Mesenteric fat pad (tissue), 1 donor: ENCODE data around the gene MEF2C. TPM values are rescaled to one million over a fixed set of nuclear protein-coding genes. Genes with fewer than 3 reads are reported as not detected.

ENCODE experiments used
- DNase-seq: peaks from one replicate; pipeline ENCODE4 v3.0.0-alpha.2; 2020; ENCODE audit warnings: low spot score
- total RNA-seq: library from RNA; stranded (reverse); fragmentation: NEBNext Ultra II Directional; extraction: Animal tissue kit (Norgen Biotek cat#: 25700); gene quantifications from one replicate; pipeline ENCODE4 v1.2.1, GENCODE V29; 2021
- donor health status: DM: yes; HTN: yes; CAD: no.

MEF2C gene
- total RNA-seq, 1 donor from 2014 or later = 62.2 TPM

- DNase-seq = no peak
Measured at GRCh38 chr5:88677943-88678769, 204.8 kb downstream of the MEF2C start.

- DNase-seq = no peak
Measured at GRCh38 chr5:88677376-88677895, 205.5 kb downstream of the MEF2C start.

DNA sequence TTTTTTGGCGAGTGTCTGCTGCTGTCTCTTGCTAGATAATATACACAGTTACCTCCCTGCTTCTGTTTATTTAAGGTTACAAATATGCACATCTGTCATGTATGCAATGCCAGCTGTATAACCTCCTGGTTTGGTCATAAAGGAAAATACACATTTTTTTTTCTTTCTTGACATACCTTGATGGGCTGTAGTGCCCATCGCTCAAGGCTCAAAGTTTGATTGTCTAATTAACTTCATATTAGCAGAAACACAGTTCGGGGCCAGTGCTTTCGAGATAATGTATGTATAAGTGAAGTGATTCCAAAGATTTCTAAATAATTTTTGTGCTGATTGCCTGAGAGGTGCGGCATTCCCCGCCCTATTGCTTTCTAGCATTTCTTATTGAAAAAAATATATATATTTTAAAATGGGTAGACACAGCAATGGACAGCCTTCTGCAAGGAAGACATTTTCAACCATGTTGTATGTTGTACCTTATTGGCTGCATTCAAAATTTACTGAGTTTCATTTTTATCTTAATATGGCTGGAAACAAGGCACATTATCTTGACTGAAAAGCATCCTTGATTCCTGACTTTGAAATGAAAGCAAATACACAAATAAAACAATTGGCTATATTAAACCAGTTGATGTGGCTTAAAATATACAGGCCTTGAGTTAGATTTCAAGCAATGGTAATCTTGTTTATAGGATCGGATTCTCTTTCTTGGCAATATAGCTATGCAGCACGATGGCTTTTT is 206.2 kb downstream of the MEF2C start:
- DNase-seq = no peak

DNA sequence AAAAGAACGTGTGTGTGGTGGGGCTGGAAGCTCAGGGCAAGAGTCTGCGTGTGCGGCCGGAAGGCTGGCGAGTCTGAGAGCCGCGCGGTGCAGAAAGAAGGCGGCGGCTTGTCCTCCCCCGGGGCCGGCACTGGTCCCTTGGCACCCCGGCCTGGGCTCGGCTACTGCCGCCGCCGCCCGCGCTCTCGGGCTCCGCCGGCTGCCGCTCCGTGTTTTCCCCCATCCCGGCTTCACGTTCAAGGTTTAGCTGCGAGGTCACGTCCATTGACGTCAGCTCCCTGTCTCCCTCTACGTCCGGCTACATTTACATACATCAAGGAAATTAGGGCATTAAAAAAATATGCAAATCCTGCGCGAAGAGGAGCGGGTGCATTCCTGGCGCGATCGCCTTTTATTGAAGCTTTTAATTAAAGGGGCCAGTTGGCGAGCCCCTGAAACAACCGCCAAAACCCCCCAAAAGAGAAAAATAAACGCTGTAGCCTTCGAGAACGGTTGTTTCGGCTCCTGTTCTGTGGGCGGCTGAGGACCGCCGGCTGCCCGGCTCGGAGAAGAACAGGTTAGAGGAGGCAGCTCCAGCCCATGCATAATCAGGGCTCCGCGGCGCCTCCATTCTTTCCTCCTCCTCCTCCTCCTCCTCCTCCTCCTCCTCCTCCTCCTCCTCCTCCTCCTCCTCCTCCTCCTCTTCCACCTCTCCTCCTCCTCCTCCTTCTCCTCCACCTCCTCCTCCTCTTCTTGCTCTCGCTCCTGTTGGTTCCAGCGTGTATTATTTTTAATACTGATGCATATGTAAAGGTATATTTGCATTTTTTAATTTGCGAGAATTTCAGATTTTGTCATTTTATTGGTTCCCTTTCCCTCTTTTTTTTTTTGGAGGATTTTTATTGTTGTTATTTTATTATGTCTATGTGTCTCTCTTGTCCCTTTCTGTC is 207.0 kb downstream of the MEF2C start:
- DNase-seq = peak; percentile 90

DNA sequence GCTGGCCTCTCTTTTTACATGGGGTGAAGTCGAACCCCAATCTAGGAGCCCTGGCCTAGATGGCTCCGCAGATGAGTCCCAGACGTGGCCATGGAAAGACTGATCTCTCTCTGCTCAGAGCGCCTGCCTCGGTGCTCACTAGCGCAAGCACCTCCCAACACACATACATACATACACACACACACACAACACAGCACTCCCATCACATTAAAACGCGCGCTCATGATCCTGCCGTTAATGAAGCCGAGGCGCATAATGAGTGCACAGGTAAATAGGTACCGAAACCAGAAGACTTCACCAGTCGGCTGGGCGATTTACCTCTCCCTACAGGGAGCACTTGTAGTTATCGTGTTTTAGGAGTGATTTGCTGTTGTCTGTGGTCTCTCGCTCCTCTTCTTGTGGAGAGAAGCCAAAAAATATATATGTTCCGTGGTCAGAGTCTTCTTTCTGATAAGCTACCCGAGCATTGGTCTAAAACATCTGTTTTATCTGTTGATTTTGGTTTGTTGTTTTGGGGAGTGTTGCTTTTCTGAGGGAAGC is 207.7 kb downstream of the MEF2C start:
- no peak for DNase-seq

DNA sequence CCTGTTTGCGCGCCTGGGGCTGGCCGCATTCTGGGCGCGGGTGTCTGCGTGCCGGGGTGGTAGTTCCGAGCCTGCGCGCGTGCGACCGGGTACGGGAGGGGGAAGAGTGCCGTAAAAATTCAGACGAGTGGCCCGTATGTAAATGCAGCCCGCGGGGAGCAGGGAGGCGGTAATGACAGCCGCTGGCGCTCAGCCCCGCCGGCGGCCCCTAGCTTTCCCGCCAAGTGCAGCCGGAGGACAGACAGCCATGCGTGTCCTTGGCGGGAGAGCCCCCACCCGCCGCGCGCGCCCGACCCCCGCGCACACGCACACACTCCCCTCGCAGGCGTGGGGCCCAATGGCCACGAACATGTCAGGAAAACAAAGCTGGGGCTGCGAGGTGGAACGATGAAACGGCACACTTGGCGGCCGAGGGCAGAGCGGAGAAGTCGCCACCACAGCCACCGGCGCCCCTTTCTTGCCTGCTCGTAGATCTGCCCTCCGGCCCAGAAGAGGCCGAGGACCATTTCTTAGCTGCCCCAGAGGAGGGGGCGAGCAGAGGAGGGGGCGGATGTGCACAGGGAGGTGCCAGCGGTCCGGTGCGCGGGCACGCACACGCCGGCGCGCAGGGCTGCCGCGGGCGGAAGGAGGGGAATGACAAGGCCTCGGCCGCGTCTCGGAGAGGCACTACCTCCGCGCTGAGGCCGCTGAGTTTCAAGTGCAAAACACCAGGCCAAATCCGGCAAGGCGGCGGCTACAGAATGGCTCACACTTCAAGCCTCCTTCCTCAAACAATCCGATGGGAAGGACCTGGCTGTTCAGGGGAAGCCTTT is 208.4 kb downstream of the MEF2C start:
- no peak for DNase-seq

DNA sequence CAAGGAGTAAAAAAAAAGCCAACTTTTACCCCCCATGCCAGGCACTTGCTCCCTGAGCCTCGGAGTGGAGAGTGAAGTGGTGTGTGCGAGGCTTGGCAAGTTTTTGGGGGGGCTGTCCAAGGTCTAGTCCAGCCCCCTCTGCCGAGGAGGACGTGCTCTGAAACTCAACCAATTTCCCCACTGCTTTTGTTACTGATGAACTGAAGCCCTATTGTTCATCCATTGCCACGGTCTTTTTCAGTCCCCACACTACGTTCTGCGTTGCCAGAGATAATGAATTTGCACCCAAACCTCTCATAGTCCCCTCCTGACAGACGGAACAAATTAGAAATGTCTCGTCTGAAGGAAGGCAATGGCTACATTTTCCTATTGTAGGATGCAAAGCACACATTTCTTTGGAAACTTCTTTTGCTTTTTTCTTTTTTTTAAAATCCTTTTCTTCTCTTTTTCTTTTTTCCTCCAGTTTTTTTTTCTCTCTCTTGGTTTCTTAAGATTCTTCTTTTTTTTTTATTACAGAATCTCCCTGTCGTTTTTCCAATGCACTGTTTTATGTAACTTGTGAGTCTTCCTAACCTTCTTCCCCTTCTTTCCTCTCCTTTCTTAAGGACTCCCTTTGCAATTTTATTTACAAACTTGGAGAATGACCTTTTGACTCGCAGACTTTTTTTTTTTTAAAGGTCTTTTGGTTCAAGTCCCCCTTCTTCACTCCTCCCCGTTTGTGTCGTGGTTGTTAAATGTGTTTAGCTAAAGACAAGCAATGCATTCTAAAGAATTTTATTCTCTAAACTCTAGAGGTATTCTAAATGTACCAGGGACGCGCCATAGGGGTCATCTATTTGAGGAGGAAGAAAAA is 209.5 kb downstream of the MEF2C start:
- no peak for DNase-seq

GRCh38 chr5:88672644-88673252 is 210.2 kb downstream of the MEF2C start:
- DNase-seq = no peak

GRCh38 chr5:88671505-88672499 is 211.2 kb downstream of the MEF2C start:
- DNase-seq = no peak

DNA sequence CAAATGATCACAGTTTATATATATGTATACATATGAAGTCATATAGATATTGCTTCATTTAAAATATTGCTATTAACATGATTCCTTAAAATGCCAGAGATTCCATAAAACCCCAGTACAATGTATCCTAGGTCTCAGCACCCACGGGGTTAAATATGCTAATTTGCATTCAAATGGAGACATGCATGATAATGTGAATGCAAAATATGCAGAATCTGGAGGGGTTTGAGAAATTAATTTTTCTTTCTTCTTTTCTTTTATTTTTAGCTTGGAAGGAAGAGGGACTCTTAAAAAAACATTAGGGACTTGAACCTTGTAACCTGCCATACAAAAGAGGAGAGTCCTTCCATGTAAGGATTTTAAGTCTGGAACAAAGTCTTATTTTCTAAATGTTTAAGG is 211.9 kb downstream of the MEF2C start:
- DNase-seq = no peak

DNA sequence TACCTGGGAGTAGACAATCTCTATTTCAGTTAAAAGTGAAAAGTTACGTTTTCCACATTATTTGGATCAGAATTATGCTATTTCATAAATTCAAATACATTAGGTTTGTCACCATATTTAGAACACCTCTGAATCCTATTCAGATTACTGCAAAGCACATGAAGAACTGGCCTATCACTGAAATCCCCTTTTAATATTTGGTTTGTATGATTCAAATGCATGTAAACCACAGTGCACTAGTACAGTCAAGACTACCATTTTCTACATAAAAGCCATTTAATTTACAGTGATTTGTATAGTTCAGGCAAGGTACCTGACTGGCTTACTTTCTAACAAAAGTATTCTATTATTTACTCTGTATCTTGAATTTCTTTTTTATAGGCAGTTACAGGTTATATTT is 212.5 kb downstream of the MEF2C start:
- DNase-seq = no peak

DNA sequence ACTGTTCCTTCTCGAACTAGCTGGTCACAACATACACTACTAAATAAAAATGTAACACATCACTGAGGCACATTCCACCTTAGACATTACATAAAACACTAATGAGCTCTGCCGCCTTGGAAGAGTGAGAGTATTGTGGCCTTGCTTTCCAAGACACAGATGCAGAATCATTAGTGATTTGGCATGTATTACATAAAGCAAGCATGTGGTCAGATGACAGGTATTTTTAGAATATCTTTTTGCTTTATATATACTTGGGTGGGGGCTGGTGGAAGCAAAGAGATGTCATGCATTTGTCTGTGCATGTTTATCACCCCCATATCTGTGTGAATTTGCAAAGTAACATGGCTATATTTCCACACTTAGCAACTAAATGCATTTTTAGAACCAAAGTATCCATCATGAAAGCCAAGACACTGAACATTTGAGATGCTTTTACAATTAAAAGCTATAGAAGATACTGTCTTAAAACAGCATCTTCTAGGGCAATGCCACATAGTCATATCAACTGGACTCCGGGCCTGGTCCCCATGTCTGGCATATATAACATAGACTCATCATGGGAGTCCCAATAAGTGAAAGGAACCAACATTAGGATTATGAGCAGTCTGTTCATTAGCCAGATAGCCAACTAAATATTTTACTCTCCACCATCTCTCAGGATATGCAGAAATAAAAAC is 213.5 kb downstream of the MEF2C start:
- DNase-seq = no peak

DNA sequence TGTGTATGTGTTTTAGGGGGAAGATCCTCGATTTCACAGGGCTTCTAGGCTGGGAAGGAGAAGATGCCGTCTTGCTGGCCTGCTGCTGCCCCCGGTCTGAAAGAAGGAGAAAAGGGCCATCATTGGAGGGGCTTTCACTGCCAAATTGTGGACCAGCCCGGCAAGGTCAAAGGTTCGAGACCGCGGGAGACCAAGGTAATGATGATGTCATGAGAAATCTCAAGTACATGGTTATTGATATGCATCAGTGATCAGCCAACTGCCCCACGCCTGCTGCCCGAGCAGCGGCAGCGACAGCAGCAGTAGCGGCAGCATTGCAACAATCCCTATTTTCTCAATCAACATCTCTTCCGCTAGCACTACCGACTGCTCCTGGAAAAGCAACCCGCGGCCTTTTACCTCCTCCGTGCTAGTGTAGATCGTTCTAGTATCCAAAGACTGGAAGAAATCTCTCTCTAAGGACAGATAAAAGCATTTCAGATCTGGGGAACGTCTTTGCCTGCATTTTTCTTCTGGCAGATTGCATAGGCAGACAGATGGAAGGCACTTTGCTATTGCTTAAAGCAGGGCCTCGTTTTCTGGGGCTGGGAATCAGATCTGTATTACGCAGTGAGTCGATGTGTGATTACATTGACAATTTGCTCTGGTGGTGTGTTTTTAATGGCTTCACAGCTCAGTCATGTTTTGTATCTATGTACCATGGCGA is 215.3 kb downstream of the MEF2C start:
- no peak for DNase-seq
